ENCODE data around the gene SH3GLB1. TPM values are rescaled to one million over a fixed set of nuclear protein-coding genes. Genes with fewer than 3 reads are reported as not detected.

SH3GLB1 gene
- total RNA-seq, 1 experiment from 2014 or later = 42.4 TPM

DNA sequence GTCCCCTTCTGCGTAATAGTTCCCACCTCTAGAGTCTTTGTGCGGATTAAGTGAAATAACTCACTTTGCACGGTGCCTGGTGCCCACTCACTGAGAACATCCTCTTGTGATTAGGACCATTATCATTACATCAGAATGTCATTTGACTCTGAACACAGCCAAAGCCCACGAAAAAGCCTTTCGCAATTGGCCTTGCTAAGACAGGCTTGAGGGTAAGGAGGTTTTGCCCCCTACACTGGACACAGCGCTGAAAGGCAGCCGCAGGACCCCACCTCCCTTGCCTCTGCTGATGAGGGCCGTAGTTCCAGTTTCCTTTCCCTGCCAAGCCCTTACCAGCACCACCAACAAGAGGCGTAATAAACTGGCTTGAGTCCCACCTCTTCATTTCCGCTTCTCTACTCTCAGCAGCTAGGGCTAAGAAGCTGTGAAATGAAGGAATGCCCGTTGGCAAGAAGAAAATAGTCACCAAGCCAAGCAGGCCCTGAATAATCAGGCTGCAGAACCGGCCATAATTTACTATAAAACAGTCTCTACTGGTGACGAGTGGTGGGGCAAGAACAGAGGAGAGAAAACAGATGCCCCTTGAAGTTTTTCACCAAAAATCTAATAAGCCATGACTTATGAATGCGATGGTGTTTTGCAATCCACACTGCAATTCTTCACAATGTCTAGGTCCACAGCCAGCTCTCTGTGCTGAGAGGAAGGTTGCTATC is 53.1 kb downstream of the SH3GLB1 start:
- POLR2A ChIA-PET = no interaction called here
- H2AFZ ChIP-seq (ENCODE audit: low read depth, low read length, poor library complexity, severe bottlenecking) = no peak overlapping the region
- ATAC-seq = no peak
- H3K4me2 ChIP-seq (ENCODE audit: low read length) = no peak overlapping the region
- H3K79me2 ChIP-seq (ENCODE audit: insufficient read depth, low read length) = no peaks in the 10 kb centered on the region
- H3K9me3 ChIP-seq (ENCODE audit: control insufficient read depth in 1 of 2, insufficient read depth in 1 of 2, low read depth in 1 of 2, low read length in 2 of 2) = no peaks in the 10 kb centered on the region
- no peak overlapping the region for H3K9ac ChIP-seq (ENCODE audit: low read length)
- H3K4me1 ChIP-seq (ENCODE audit: control insufficient read depth in 1 of 2, insufficient read depth in 2 of 2, low read length in 2 of 2) = no peaks in the 10 kb centered on the region
- BruUV-seq (replicated peaks) = no TSS peak
- H3K9me2 ChIP-seq (ENCODE audit: insufficient read depth) = no peaks in the 10 kb centered on the region
- CTCF ChIA-PET = no interaction called here
- H3K36me3 ChIP-seq (ENCODE audit: control insufficient read depth in 1 of 2, insufficient read depth in 2 of 2, low read length in 2 of 2) = no peaks in the 10 kb centered on the region
- intact Hi-C loops (cut with micrococcal nuclease) = no loop called here
- H3K27me3 ChIP-seq (ENCODE audit: insufficient read depth, low read length) = no peaks in the 10 kb centered on the region
- TF ChIP-seq FOSL1 (IDR thresholded peaks at IDR 0.05; ENCODE audit: low read depth) (no peak), POLR2A (IDR thresholded peaks at IDR 0.05; ENCODE audit: borderline replicate concordance, extremely low read depth, insufficient read depth, insufficient read length) (no peak)
- TF ChIP-seq, protein P1, sequence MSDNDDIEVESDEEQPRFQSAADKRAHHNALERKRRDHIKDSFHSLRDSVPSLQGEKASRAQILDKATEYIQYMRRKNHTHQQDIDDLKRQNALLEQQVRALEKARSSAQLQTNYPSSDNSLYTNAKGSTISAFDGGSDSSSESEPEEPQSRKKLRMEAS (IDR thresholded peaks at IDR 0.05) = no peak
- H3K4me3 ChIP-seq (replicated peaks in 1 of 2; ENCODE audit: low read depth in 1 of 2, low read length in 2 of 2) = no peak overlapping the region
- RAD21 ChIA-PET (ENCODE audit: low non-redundant PET in 1 of 2, low total read pairs in 2 of 2, uncharacterized antibody in 2 of 2, unreplicated experiment in 2 of 2) = interaction anchor here in 1 of 2 experiments (0.7 kb wide), 1 partner anchor 97 kb away, joined by 3 read pairs; no protein-coding TSS in a partner anchor
- H4K20me1 ChIP-seq (ENCODE audit: insufficient read depth) = no peaks in the 10 kb centered on the region
- no peak for DNase-seq (ENCODE audit: low read depth, low spot score)
- no peak overlapping the region for H3K27ac ChIP-seq (ENCODE audit: low read depth, low read length)

DNA sequence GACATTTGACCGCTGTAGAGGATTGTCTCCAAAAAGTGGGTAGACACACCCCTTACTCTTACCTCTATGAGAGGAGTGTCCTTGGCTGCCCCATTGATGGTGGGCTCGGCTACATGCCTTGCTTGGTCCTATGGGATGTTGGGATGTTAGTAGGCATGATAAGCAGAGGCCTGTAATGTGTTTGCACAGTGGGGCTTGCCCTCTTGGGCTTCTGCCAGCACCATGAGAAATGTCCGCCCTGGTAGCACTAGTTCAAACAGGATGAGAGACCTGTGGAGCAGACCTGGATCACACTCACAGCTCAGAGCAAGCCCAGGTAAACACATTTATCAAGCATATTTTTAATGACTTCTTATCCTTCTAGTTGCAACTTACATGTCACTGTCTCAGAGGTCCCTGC is 54.2 kb downstream of the SH3GLB1 start:
- H3K4me1 ChIP-seq (ENCODE audit: control insufficient read depth in 1 of 2, insufficient read depth in 2 of 2, low read length in 2 of 2) = no peaks in the 10 kb centered on the region
- DNase-seq (ENCODE audit: low read depth, low spot score) (no peak), ATAC-seq (no peak)
- intact Hi-C loops (cut with micrococcal nuclease) = no loop called here
- H4K20me1 ChIP-seq (ENCODE audit: insufficient read depth) = no peaks in the 10 kb centered on the region
- RAD21 ChIA-PET (ENCODE audit: low non-redundant PET in 1 of 2, low total read pairs in 2 of 2, uncharacterized antibody in 2 of 2, unreplicated experiment in 2 of 2) = no interaction called here
- H3K27ac ChIP-seq (ENCODE audit: low read depth, low read length) = no peak overlapping the region
- H2AFZ ChIP-seq (ENCODE audit: low read depth, low read length, poor library complexity, severe bottlenecking) = no peak overlapping the region
- H3K79me2 ChIP-seq (ENCODE audit: insufficient read depth, low read length) = no peaks in the 10 kb centered on the region
- H3K27me3 ChIP-seq (ENCODE audit: insufficient read depth, low read length) = no peaks in the 10 kb centered on the region
- H3K4me3 ChIP-seq (replicated peaks in 1 of 2; ENCODE audit: low read depth in 1 of 2, low read length in 2 of 2) = no peak overlapping the region
- H3K9me2 ChIP-seq (ENCODE audit: insufficient read depth) = no peaks in the 10 kb centered on the region
- POLR2A ChIA-PET = no interaction called here
- H3K4me2 ChIP-seq (ENCODE audit: low read length) = no peak overlapping the region
- no peak for TF ChIP-seq SIN3A (IDR thresholded peaks at IDR 0.05; ENCODE audit: low read depth)
- TF ChIP-seq EGR1 (IDR thresholded peaks at IDR 0.05; ENCODE audit: low read depth) = no peak
- TF ChIP-seq ELF1 (IDR thresholded peaks at IDR 0.05; ENCODE audit: borderline replicate concordance, low read depth) = no peak
- no peak for TF ChIP-seq EZH2phosphoT487 (IDR thresholded peaks at IDR 0.05; ENCODE audit: borderline replicate concordance)
- TF ChIP-seq, protein P2, sequence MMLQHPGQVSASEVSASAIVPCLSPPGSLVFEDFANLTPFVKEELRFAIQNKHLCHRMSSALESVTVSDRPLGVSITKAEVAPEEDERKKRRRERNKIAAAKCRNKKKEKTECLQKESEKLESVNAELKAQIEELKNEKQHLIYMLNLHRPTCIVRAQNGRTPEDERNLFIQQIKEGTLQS (IDR thresholded peaks at IDR 0.05) = no peak
- TF ChIP-seq CBX3 (IDR thresholded peaks at IDR 0.05; ENCODE audit: low read depth) = no peak
- TF ChIP-seq SRF (IDR thresholded peaks at IDR 0.05; ENCODE audit: low read depth) = no peak
- TF ChIP-seq ZFX (IDR thresholded peaks at IDR 0.05) = no peak
- no peak for TF ChIP-seq JUND (IDR thresholded peaks at IDR 0.05)
- no peak for TF ChIP-seq FOSL1 (IDR thresholded peaks at IDR 0.05; ENCODE audit: low read depth)
- TF ChIP-seq SP1 (IDR thresholded peaks at IDR 0.05; ENCODE audit: low read depth) = no peak
- TF ChIP-seq, protein P3, sequence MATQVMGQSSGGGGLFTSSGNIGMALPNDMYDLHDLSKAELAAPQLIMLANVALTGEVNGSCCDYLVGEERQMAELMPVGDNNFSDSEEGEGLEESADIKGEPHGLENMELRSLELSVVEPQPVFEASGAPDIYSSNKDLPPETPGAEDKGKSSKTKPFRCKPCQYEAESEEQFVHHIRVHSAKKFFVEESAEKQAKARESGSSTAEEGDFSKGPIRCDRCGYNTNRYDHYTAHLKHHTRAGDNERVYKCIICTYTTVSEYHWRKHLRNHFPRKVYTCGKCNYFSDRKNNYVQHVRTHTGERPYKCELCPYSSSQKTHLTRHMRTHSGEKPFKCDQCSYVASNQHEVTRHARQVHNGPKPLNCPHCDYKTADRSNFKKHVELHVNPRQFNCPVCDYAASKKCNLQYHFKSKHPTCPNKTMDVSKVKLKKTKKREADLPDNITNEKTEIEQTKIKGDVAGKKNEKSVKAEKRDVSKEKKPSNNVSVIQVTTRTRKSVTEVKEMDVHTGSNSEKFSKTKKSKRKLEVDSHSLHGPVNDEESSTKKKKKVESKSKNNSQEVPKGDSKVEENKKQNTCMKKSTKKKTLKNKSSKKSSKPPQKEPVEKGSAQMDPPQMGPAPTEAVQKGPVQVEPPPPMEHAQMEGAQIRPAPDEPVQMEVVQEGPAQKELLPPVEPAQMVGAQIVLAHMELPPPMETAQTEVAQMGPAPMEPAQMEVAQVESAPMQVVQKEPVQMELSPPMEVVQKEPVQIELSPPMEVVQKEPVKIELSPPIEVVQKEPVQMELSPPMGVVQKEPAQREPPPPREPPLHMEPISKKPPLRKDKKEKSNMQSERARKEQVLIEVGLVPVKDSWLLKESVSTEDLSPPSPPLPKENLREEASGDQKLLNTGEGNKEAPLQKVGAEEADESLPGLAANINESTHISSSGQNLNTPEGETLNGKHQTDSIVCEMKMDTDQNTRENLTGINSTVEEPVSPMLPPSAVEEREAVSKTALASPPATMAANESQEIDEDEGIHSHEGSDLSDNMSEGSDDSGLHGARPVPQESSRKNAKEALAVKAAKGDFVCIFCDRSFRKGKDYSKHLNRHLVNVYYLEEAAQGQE (IDR thresholded peaks at IDR 0.05; ENCODE audit: low read depth) = no peak
- TF ChIP-seq, protein P1 (IDR thresholded peaks at IDR 0.05) = no peak
- TF ChIP-seq, protein P4, sequence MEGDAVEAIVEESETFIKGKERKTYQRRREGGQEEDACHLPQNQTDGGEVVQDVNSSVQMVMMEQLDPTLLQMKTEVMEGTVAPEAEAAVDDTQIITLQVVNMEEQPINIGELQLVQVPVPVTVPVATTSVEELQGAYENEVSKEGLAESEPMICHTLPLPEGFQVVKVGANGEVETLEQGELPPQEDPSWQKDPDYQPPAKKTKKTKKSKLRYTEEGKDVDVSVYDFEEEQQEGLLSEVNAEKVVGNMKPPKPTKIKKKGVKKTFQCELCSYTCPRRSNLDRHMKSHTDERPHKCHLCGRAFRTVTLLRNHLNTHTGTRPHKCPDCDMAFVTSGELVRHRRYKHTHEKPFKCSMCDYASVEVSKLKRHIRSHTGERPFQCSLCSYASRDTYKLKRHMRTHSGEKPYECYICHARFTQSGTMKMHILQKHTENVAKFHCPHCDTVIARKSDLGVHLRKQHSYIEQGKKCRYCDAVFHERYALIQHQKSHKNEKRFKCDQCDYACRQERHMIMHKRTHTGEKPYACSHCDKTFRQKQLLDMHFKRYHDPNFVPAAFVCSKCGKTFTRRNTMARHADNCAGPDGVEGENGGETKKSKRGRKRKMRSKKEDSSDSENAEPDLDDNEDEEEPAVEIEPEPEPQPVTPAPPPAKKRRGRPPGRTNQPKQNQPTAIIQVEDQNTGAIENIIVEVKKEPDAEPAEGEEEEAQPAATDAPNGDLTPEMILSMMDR (IDR thresholded peaks at IDR 0.05 in 2 of 3, conservative IDR thresholded peaks at IDR 0.05 in 1 of 3; ENCODE audit: borderline replicate concordance in 1 of 3, insufficient read depth in 1 of 3, low read depth in 2 of 3, low read length in 2 of 3) = no peak
- TF ChIP-seq CEBPB (IDR thresholded peaks at IDR 0.05; ENCODE audit: low read depth) = no peak
- BruUV-seq (replicated peaks) = no TSS peak
- no peak overlapping the region for H3K9ac ChIP-seq (ENCODE audit: low read length)
- no peaks in the 10 kb centered on the region for H3K9me3 ChIP-seq (ENCODE audit: control insufficient read depth in 1 of 2, insufficient read depth in 1 of 2, low read depth in 1 of 2, low read length in 2 of 2)
- CTCF ChIA-PET = no interaction called here
- no peaks in the 10 kb centered on the region for H3K36me3 ChIP-seq (ENCODE audit: control insufficient read depth in 1 of 2, insufficient read depth in 2 of 2, low read length in 2 of 2)
